ENCODE measurements around the gene RLN1.
"Not testable (repeated sequence)": the region's sequence is repeated elsewhere in the genome, so short reads cannot be mapped to it uniquely, and the experiment has no call there.

RLN1 gene

DNA sequence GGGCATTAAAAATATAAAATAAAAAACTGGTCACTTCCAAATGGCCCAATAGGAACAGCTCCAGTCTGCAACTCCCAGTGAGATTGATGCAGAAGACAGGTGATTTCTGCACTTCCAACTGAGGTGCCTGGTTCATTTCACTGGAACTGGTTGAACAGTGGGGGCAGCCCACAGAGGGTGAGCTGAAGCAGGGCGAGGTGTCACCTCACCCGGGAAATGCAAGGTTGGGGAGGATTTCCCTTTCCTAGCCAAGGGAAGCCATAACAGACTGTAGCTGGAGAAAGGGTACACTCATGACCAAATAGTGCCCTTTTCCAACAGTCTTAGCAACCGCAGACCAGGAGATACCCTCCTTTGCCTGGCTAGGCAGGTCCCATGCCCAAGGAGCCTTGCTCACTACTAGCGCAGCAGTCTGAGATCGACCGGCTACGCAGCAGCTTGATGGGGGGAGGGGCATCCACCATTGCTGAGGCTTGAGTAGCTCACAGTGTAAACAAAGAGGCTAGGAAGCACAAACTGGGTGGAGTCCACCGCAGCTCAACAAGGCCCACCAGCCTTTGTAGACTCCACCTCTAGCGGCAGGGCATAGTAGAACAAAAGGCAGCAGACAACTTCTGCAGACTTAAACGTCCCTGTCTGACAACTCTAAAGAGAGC is 12.7 kb downstream of the RLN1 start:
- H3K27me3 Mint-ChIP-seq (ENCODE audit: low read depth, poor library complexity): peaks cover 7% of the 10 kb centered on the region

DNA sequence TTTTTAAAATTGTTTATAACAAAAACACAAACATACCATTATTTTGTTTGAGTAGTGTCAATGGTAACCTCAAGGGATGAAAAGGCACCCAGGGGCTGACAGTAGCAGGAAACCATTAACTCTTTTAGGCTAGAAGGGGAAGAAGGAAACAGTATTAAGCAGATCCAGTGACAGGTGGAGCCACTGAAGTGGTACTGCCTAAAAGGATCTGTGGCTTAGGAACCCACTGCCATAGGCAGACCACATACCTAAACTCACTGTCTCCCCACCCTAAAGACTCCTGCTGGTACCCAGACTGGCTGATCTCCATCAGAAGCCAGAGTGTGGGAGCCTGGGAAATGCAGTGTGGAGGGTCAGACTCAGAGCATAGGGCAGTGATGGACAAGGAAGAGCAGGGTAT is 13.5 kb downstream of the RLN1 start:
- peaks cover 22% of the 10 kb centered on the region for H3K36me3 Mint-ChIP-seq (ENCODE audit: low read depth)
- peaks cover 10% of the 10 kb centered on the region for H3K4me1 Mint-ChIP-seq
- no peak for DNase-seq
- TF ChIP-seq, protein P1, sequence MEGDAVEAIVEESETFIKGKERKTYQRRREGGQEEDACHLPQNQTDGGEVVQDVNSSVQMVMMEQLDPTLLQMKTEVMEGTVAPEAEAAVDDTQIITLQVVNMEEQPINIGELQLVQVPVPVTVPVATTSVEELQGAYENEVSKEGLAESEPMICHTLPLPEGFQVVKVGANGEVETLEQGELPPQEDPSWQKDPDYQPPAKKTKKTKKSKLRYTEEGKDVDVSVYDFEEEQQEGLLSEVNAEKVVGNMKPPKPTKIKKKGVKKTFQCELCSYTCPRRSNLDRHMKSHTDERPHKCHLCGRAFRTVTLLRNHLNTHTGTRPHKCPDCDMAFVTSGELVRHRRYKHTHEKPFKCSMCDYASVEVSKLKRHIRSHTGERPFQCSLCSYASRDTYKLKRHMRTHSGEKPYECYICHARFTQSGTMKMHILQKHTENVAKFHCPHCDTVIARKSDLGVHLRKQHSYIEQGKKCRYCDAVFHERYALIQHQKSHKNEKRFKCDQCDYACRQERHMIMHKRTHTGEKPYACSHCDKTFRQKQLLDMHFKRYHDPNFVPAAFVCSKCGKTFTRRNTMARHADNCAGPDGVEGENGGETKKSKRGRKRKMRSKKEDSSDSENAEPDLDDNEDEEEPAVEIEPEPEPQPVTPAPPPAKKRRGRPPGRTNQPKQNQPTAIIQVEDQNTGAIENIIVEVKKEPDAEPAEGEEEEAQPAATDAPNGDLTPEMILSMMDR (IDR thresholded peaks at IDR 0.05): no peak
- H3K27ac Mint-ChIP-seq: no peak overlapping the region
- peaks cover 7% of the 10 kb centered on the region for H3K27me3 Mint-ChIP-seq (ENCODE audit: low read depth, poor library complexity)
- H3K4me3 Mint-ChIP-seq: no peak overlapping the region
- H3K9me3 Mint-ChIP-seq: peaks cover 30% of the 10 kb centered on the region

More for the DNA sequence above, 12.7 kb downstream of the RLN1 start:
- Mint-ChIP-seq H3K9me3 (peaks cover 30% of the 10 kb centered on the region), H3K4me1 (peaks cover 10% of the 10 kb centered on the region), H3K36me3 (ENCODE audit: low read depth) (peaks cover 22% of the 10 kb centered on the region), H3K27ac (no peak overlapping the region), H3K4me3 (no peak overlapping the region)
- DNase-seq: peak; percentile 38
- TF ChIP-seq, protein P1 (IDR thresholded peaks at IDR 0.05): no peak

DNA sequence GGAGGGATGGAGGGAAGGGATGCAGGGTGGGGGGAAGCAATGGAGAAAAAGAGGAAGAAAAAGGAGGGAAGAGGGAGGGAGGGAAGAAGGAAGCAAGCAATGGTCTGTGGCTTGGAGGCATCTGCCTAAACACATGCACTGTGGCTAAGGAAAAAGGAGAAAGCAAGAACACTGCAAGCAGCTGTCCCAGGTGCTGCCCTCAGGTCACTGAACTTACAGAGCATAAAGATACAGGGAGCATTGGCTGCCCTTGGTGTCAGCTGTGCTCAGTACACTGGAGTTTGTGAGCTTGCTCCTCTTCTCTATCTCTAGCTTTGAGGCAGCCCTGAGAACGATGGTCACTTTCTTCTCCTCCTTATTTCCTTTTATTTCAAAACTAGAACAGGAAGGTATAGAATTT is 18.1 kb downstream of the RLN1 start:
- DNase-seq; H3K9me3 Mint-ChIP-seq; H3K4me3 Mint-ChIP-seq; H3K36me3 Mint-ChIP-seq (ENCODE audit: low read depth); H3K27ac Mint-ChIP-seq; H3K27me3 Mint-ChIP-seq (ENCODE audit: low read depth, poor library complexity); H3K4me1 Mint-ChIP-seq: not testable (repeated sequence)

DNA sequence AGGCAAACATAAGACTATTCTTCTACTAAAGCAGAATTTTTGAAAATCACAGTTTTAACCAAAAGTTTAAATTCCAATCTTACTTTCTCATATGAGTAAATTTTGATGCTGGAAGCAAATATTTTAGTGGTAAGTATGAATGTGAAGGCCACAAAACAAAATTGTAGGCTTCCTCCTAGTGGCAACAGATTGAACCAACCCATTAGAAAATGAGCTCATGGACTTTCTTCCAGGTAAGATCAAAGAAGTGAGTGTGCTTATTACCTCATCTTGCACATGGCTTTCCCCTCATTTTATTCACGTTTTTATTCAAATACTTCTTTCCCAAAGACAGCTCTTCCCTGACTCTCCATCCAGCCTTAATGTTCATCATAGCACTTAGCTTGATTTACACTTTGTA is 18.6 kb downstream of the RLN1 start:
- no peaks in the 10 kb centered on the region for H3K36me3 Mint-ChIP-seq (ENCODE audit: low read depth)

DNA sequence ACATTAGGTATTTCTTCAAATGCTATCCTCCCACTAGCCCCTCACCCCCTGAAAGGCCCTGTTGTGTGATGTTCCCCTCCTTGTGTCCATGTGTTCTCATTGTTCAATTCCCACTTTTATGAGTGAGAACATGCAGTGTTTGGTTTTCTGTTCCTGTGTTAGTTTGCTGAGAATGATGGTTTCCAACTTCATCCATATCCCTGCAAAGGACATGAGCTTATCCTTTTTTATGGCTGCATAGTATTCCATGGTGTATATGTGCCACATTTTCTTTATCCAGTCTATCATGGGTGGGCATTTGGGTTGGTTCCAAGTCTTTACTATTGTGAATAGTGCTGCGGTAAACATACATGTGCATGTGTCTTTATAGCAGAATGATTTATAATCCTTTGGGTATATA is 23.3 kb downstream of the RLN1 start:
- H3K4me1 Mint-ChIP-seq; H3K36me3 Mint-ChIP-seq (ENCODE audit: low read depth); DNase-seq; H3K4me3 Mint-ChIP-seq; H3K27me3 Mint-ChIP-seq (ENCODE audit: low read depth, poor library complexity); H3K27ac Mint-ChIP-seq: not testable (repeated sequence)
- peaks cover 27% of the 10 kb centered on the region for H3K9me3 Mint-ChIP-seq

More for the DNA sequence above, 18.6 kb downstream of the RLN1 start:
- H3K4me1 Mint-ChIP-seq: peaks cover under 1% of the 10 kb centered on the region
- no peak overlapping the region for H3K4me3 Mint-ChIP-seq
- TF ChIP-seq, protein P1 (IDR thresholded peaks at IDR 0.05): no peak
- no peak overlapping the region for H3K27ac Mint-ChIP-seq
- DNase-seq: no peak
- H3K27me3 Mint-ChIP-seq (ENCODE audit: low read depth, poor library complexity): peaks cover 7% of the 10 kb centered on the region
- peaks cover 11% of the 10 kb centered on the region for H3K9me3 Mint-ChIP-seq

DNA sequence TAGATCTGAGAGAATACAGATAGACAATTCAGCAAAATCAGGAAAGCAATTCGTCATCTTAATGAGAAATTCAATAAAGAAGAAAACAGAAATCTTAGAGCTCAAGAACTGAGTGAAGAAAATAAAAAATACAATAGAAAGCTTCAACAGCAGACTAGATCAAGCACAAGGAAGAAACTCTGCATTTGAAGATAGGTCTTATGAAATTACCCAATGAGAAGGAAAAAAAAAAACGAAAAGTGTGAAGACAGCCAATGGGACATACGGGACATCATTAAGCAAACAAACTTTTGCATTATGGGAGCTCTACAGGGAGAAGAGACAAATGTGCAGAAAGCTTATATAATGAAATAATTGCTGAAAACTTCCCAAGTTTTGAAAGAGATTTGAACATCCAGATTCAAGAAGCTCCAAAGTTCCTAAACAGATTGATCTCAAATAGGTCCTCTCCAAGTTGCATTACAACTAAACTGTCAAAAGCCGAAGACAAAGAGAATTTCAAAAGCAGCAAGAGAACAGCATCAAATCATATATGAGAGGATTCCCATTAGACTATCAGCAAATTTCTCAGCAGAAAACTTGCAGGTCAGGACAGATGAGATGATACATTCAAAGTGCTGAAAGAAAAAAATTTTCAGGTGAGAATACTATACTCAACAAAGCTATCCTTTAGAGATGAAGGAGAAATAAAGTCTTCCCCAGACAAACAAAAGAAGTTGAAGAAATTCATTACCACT is 24.3 kb downstream of the RLN1 start:
- no peaks in the 10 kb centered on the region for H3K4me1 Mint-ChIP-seq
- TF ChIP-seq, protein P1 (IDR thresholded peaks at IDR 0.05): no peak
- H3K27me3 Mint-ChIP-seq (ENCODE audit: low read depth, poor library complexity): peaks cover 4% of the 10 kb centered on the region
- DNase-seq: no peak
- no peak overlapping the region for H3K4me3 Mint-ChIP-seq
- H3K27ac Mint-ChIP-seq: no peak overlapping the region
- H3K36me3 Mint-ChIP-seq (ENCODE audit: low read depth): peaks cover 9% of the 10 kb centered on the region
- H3K9me3 Mint-ChIP-seq: peaks cover 27% of the 10 kb centered on the region

DNA sequence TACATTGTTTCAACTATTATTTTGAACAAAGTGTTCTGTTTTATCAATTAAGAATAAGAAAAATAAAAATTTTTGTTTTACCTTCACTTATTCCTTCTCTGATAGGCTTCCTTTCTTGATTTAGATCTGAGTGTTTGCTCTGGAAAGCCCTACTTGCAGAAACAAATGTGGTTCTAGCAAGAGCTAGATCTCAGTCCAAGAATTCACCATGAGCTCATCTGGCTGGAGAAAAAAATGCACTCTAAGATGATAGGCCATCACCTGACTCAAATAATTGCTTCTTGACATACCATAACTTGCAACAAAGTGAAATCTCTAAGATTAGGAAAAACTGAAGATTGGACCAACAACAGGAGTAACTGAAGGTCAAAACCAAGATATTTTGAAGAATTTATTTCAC is 28.8 kb downstream of the RLN1 start:
- H3K4me1 Mint-ChIP-seq: no peaks in the 10 kb centered on the region
- DNase-seq: no peak
- TF ChIP-seq, protein P1 (IDR thresholded peaks at IDR 0.05): no peak
- H3K4me3 Mint-ChIP-seq: no peak overlapping the region
- H3K27me3 Mint-ChIP-seq (ENCODE audit: low read depth, poor library complexity): peaks cover 23% of the 10 kb centered on the region
- peaks cover 9% of the 10 kb centered on the region for H3K36me3 Mint-ChIP-seq (ENCODE audit: low read depth)
- H3K27ac Mint-ChIP-seq: no peak overlapping the region
- peaks cover 15% of the 10 kb centered on the region for H3K9me3 Mint-ChIP-seq

Measured in nephron progenitor cell (in vitro differentiated cells).